Medulla oblongata (tissue), 1 donor: Measurements from ENCODE around the gene TENM3.

Experiments used
- DNase-seq: peaks from one replicate; pipeline ENCODE4 v3.0.0-alpha.2; 2015; ENCODE audit errors: extremely low spot score

TENM3 gene

GRCh38 chr4:182288534-182288933 lies 45.3 kb downstream of the TENM3 start:
- no peak for DNase-seq

GRCh38 chr4:182289809-182290208 lies 46.6 kb downstream of the TENM3 start:
- no peak for DNase-seq

GRCh38 chr4:182291175-182291574 lies 48.0 kb downstream of the TENM3 start:
- DNase-seq = no peak

GRCh38 chr4:182291597-182292270 lies 48.5 kb downstream of the TENM3 start:
- no peak for DNase-seq

- no peak for DNase-seq
These were observed 49.4 kb downstream of the TENM3 start for GRCh38 chr4:182292612-182293011.

- no peak for DNase-seq
These were observed 50.6 kb downstream of the TENM3 start for GRCh38 chr4:182293691-182294255.

- no peak for DNase-seq
These were observed 51.2 kb downstream of the TENM3 start for GRCh38 chr4:182294451-182294850.

- DNase-seq = no peak
These were observed 54.5 kb downstream of the TENM3 start for GRCh38 chr4:182297659-182298058.

GRCh38 chr4:182301736-182302135 lies 58.5 kb downstream of the TENM3 start:
- DNase-seq = no peak

- no peak for DNase-seq
These were observed 60.6 kb downstream of the TENM3 start for GRCh38 chr4:182303847-182304246.

- DNase-seq = no peak
These were observed 63.7 kb downstream of the TENM3 start for GRCh38 chr4:182306792-182307507.

- DNase-seq = peak; percentile 53
These were observed 64.5 kb downstream of the TENM3 start for GRCh38 chr4:182307746-182308145.

- no peak for DNase-seq
These were observed 66.7 kb downstream of the TENM3 start for GRCh38 chr4:182309877-182310276.

GRCh38 chr4:182310316-182310715 lies 67.1 kb downstream of the TENM3 start:
- no peak for DNase-seq

GRCh38 chr4:182310962-182311361 lies 67.8 kb downstream of the TENM3 start:
- DNase-seq = no peak

- no peak for DNase-seq
These were observed 71.3 kb downstream of the TENM3 start for GRCh38 chr4:182314537-182314936.

- DNase-seq = no peak
These were observed 75.1 kb downstream of the TENM3 start for GRCh38 chr4:182318256-182318655.

- no peak for DNase-seq
These were observed 76.9 kb downstream of the TENM3 start for GRCh38 chr4:182320092-182320491.

- DNase-seq = no peak
These were observed 77.4 kb downstream of the TENM3 start for GRCh38 chr4:182320580-182320979.

GRCh38 chr4:182324282-182324681 lies 81.1 kb downstream of the TENM3 start:
- no peak for DNase-seq

- no peak for DNase-seq
These were observed 82.2 kb downstream of the TENM3 start for GRCh38 chr4:182325397-182325796.

GRCh38 chr4:182325848-182326255 lies 82.7 kb downstream of the TENM3 start:
- DNase-seq = no peak

GRCh38 chr4:182328505-182328904 lies 85.3 kb downstream of the TENM3 start:
- DNase-seq = no peak
